GM18858 (cell line): ENCODE results near the gene ATP10B.
A peak's percentile ranks its signal among the peaks of the same experiment; 100 is the strongest.
"Not testable (repeated sequence)": the region's sequence is repeated elsewhere in the genome, so short reads cannot be mapped to it uniquely, and the experiment has no call there.

Experiments
- ATAC-seq: cut with Tn5 transposase; IDR thresholded peaks from one replicate; pipeline ENCODE4 v1.9.1; 2021; ENCODE audit not compliant: unreplicated experiment

ATP10B gene

DNA sequence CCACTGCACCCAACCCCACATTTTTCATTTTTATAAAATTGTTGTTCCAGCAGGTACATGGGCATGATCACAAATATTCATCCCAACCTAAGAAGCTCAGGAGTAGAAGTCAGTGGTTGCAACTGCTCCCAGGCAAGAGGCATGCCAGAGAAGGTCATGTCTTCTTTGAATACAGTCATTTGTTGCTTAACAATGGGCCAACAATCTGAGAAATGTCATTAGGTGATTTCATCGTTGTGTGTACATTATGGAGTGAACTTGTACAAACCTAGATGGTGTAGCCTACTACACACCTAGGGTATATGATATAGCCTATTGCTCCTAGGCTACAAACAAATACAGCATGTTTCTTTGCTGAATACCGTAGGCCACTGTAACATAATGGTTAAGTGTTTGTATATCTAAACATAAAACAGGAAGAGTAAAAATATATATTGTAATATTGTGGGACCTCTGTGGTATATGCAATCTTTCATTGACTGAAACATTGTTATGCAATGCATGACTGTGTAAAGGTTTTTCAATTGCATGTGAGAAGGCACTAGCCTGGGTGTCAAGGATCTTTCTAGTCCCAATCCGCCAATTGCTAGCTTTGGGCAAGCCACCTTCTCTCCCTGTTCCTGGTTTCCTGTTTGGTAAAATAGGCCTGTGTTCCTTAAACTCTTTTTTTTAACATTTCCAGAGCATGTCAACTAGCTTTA is 27.6 kb downstream of the ATP10B start:
- no peak for ATAC-seq

DNA sequence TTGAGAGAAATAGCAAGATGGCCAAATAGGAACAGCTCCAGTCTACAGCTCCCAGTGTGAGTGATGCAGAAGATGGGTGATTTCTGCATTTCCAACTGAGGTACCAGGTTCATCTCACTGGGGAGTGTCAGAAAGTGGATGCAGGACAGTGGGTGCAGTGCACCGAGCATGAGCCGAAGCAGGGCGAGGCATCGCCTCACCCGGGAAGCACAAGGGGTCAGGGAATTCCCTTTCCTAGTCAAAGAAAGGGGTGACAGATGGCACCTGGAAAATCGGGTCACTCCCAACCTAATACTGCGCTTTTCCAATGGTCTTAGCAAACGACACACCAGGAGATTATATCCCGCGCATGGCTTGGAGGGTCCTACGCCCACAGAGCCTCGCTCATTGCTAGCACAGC is 39.0 kb downstream of the ATP10B start:
- not testable (repeated sequence) for ATAC-seq

GRCh38 chr5:160805376-160805775 is 46.6 kb downstream of the ATP10B start:
- ATAC-seq: no peak

DNA sequence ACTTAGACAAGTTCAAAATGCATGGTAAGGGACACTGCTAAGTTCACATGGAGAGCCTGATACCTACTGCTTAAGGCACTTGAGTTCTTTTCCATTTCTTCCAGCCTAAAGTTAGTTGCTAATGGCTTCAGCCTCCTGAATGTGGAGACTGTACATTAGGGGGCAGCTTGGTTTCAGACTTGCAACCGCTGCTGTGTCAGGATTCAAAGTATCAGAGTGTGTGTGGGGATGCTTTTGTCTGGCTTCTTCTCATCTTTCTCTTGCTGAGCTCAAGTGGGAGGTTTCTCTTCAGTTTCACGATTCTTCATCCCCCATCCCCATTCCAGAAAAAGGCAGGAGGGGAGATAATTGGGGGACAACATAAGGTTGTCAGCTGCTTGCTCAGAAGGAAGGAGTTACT is 49.4 kb downstream of the ATP10B start:
- no peak for ATAC-seq

DNA sequence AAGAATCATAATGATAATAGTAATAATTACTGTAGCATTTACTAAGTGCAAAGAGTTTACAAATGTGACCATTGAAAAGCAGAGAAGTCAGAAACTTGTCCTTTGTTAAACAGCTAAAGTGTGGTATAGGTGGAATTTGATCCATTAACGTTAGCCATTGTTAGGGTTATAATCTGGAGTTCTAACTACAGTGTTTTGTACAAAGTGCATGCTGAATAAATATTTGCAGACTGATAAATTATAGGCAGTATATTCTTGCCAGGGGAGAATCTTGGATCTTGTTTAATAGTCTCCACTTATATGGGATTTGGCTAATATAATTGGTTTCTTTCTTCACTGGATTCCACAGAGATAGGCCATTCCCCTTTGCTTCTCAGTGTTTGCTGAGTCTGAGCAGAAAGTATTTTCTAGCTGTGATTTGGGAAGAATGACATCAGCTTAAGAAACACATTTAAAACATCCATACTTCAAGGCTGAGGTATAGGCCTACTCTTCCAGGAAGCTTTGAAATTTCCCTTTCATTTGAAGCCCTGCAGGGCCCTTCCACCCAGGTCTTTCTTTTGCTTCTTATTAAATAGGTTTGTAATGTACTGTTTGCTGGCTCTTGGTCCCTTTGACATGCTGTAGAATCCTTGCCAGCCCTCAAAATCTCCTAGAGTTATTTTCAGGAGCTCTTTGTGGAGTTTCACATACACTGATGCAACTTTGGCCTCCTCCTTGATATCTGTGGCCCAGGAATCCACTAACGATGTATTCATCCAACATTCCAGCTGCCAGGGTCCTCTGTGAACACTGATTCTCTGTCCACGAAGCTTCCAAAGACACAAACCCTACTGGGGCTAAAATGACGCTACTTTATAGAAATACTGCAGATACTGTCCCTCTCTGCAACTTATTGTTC is 51.4 kb downstream of the ATP10B start:
- ATAC-seq: no peak

- peak; percentile 50 for ATAC-seq
Measured at GRCh38 chr5:160799184-160799583, 52.8 kb downstream of the ATP10B start.

GRCh38 chr5:160797020-160797419 is 55.0 kb downstream of the ATP10B start:
- no peak for ATAC-seq

DNA sequence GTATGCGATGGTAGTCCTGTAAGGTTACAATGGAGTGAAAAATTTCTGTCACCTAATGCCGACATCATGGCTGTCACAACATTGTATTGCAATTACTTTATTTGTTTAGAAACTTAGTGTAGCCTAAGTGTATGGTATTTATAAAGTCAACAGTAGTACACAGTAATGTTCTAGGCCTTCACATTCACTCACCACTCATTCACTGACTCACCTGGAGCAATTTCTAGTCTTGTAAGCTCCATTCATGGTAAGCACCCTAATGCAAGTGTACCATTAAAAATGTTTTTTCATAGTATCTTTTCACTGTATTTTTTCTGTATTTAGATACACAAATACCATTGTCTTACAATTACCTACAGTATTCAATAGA is 58.5 kb downstream of the ATP10B start:
- ATAC-seq: no peak

DNA sequence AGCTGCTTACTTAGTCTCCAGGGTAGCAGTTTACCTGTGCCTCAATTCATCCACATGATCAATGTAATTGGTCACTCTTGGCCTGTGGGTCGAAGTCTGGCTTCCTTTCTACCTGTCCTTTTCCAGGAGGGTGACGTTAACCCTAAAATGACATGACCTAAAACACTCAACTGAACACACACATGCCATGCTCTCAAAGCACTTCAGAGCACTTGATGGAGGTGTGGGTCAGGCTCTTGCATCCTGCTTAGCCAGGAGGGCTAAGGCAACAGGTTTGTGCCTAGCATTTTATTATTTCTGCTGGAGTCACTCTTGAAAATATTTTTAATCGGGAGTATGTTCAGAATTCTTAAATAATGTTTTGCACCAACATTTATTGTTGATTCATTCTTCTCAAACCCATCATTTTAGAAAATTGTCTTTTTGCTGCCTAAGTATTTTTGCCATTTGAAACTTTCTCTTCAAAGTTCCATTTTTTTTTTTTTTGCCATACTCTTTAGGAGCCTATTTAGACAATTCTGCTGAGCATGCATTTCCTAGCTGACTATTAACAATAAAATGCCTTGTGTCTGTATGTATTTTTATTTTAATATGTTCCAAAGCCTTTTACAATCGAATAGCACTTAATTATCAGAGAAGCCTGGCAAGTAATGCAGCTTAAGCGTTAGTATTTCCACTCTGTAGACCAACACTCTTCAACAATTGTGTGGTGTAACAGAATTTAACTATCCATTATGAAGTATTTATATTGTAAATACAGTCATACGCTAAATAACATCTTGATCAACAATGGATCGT is 59.1 kb downstream of the ATP10B start:
- ATAC-seq: no peak

DNA sequence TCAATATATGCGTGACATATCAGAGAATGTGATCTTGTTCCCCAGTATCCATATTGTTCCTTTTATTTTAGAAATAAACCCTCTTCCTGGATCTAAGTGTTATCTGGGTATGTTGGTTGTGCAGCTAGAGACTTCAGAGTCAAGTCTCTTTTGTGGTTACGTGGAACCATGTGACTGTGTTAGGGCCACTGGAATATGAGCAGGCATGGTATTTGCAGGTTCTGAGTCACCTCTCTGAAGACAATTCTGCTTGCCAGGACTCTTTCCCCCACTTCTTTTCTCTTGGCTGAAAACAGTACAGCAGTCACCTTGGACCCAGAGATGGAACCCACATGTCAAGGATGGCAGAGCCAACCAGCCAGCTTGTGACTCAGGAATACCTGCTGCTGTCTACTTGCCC is 59.7 kb downstream of the ATP10B start:
- ATAC-seq: no peak

DNA sequence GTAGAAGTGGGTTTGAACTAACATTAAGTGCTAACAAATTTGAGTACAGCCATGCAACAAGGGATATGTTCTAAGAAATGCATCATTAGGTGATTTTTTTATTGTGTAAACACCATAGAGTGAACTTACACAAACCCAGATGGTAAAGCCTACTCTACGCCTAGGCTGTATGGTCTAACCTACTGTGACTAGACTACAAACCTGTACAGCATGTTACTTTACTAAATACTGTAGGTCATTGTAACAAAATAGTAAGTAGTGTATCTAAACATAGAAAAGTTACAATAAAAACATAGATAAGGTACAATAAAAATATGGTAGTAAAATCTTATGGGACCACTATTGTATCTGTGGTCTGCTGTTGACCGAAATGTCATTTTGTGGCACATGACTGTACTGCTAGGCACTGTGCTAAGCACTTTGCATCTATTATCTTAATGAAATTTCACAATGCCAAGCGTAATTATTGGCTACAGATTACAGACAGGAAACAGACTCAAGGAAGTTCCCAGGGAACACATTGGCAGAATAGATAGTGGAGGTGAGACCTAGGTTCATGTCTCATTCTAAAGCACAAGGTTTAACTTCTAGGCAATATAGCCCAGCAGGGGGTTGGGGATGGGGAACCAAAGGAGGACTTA is 62.7 kb downstream of the ATP10B start:
- no peak for ATAC-seq

- no peak for ATAC-seq
Measured at GRCh38 chr5:160788102-160788660, 63.8 kb downstream of the ATP10B start.

DNA sequence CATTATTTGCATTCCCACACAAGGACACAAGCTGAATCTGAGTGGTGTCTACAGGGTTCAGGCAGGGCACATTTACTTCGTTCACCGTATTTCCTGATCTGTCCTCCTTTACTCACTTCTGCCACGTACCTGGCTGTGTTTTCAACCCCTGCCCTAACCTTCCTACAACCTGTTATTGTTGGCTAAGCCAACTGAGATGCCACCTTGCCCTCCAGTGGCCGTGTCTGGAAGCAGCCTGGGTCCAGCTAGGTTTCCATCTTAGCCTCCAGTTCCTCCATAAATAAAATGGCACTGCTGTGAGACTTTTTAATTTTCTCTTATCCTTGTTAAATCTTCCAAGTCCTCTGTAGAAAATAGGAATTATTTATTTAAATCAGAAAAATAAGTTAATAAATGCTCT is 64.8 kb downstream of the ATP10B start:
- peak; percentile 62 for ATAC-seq

- no peak for ATAC-seq
Measured at GRCh38 chr5:160774666-160775315, 77.2 kb downstream of the ATP10B start.

GRCh38 chr5:160773646-160774410 is 78.2 kb downstream of the ATP10B start:
- no peak for ATAC-seq

DNA sequence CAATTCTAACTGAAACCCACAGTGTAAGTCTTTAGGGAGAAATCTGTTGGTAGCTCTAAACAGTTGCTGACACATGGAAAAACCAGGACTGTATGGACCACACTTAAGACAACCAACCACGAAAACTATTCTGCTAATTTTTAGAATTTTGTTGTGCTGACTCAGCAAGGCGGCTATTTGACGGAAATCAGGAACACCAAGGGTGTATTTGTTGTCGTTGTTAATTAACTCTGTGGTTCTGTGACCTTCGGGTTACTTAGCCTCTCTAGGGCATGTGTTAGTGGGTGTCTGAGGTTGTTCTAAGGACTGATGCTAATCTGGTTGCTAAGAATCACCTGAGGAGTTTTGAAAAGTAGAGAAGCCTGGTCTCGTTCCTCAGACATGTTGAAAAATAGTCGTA is 79.2 kb downstream of the ATP10B start:
- no peak for ATAC-seq

DNA sequence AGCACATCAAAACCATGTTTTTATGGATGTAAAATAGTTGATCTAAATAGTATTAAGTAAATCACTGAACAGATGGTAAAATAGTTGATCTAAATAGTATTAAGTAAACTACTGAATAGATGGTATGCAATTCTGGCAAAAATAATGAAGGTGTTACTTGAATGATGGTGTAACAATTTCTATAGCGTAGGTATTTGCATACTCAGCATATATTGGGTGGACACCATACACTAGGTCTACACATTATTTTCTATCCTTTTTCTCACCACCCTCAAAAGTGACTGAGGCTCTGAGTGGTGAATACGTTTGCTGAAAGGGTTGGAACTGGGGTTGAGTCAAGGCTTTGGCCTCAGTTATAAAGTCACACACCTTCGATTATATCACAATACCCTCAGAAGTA is 81.3 kb downstream of the ATP10B start:
- no peak for ATAC-seq

DNA sequence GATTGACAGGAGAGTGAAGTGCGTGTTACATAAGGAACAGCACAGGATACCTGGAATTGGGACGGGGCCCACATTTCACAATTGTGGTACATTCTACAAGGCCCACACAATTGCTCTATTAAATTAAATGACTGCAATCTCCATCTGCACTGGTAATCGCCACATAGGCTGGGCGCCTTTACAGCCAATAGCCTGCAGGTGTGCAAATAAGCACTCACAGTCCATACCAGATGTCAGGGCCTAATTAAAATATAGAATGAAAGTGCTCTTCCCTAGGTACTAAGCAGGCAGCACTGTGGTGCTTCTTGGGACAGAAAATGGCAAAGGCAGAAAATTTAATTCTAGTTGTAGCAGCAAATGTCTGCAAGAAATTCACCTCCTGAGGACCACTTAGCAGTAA is 82.7 kb downstream of the ATP10B start:
- ATAC-seq: no peak

DNA sequence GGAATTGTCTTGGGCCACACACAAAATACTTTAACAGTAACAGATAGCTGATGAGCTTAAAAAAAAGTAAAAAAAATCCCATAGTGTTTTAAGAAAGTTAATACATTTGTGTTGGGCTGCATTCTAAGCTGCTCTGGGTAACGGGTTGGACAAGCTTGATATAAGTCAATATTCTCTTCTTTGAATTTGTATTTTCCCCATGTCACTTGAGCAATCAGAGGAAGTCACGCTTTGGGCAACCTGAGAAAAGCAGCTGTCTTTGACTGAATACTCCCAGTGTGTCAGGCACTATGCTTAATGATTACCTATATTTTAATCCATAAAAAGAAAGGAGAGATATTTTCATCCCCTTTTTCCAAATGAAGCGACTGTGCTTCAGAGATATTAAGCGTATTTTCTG is 84.9 kb downstream of the ATP10B start:
- no peak for ATAC-seq

GRCh38 chr5:160760008-160760407 is 92.0 kb downstream of the ATP10B start:
- no peak for ATAC-seq
